Stimulated activated CD8-positive, alpha-beta memory T cell treated with anti-CD3 and anti-CD28 coated beads, Interleukin-4, amount 100 ng/mL, for 1 hour (primary cell): ENCODE data around the gene CTXN2.

ENCODE experiments used
- DNase-seq, 2 donors: peaks; one replicate each; pipeline ENCODE4 v3.0.0-alpha.2; 2020; ENCODE audit warnings: low read depth in 2 of 2, low spot score in 1 of 2

The CTXN2 gene

DNA sequence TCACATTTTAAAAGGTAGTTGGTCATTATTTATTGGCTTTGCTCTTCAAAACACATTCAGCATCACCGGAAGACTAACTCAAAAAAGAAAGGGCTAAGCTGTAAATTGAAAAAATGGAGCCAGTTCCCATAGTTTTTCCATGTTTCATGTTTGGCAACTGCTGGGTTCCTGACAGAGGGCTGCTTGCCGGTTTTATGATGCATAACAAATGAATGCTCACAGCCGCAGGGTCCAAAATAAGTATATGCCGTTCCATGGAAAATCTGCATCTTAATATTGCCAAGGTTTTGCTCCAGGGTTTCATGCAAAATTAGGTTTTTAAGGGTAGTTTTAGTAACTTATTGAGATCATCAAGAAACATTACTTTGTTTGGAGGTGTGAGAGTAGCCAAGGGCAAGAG, 30.4 kb downstream of the CTXN2 start:
- DNase-seq, result no peak

DNA sequence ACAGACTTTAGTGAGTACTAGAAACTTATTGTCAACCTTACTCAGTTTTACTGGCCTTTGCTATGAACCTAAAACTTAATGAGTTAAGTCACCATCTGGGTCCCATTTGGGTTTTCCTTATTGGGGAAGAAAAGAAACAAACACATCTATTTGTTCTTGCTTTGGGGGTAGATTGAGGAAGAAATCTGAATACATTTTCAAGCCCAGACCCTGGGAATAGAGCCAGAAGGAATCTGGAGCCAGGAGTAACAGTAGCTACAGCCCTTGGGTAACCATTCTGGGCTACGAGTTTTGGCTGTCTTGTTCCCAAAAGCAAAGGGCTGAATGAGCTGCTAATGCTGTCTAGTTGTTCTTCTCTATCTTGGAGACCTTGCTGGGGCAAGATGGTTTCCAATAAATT, 31.2 kb downstream of the CTXN2 start:
- no peak for DNase-seq

DNA sequence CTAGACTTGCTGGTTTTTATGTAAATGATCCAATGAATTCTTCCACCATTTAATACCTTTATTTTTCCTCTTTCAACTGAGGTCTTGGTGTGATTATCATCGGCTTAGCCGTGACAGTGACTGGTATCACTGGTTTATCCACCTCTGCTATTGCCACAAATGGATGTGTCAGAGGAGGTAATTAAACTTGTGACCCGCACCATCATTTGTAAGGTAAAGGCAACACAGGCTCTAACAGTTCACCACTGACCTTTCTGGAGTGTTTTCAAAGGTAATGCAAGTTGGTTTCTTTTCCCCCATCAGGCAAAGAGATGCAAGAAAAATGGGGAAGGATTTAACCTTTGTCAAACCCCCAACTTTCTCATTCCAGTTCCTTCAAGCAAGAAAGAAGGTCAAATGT, 34.3 kb downstream of the CTXN2 start:
- no peak for DNase-seq

DNA sequence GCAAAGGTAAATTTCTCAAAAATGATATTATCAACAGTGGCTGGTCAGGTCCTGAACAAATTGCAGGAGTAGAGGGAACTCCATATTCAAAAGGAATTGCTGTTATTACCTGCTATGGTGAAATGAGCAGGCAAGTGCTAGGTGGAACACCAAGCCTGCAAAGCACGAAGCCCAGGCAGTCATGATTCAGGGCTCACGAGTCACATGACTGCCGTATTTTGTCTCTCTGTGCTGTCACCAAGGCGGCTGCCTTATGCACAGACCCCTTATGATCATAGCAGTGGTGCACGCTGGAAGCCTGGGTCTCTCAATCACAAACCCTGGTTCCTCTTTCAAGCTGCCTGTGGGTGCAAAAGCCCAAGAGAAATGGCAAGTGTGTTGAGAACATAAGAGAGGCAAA, 39.0 kb downstream of the CTXN2 start:
- no peak for DNase-seq

GRCh38 chr15:48233246-48233645, 41.8 kb downstream of the CTXN2 start:
- no peak for DNase-seq

GRCh38 chr15:48239334-48239733, 47.9 kb downstream of the CTXN2 start:
- no peak for DNase-seq

DNA sequence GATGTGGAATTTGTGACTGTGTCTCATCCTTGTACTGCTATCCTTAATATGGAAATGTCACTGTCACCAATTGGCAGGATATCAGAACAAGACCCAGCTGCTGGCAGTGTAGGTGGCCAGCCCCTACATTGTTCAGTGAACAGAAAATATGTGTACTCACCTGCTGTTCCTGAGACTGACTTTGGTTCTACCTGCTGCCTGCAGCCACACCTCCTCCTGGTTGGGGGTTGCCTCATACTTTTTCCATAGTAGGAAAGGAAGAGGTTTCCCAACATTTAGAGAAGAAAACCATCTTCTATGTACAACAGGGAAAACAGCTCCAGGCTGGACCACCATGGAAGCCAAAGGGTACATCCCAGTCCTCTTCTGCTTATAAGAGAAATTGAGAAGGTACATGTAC, 50.5 kb downstream of the CTXN2 start:
- DNase-seq, result no peak

DNA sequence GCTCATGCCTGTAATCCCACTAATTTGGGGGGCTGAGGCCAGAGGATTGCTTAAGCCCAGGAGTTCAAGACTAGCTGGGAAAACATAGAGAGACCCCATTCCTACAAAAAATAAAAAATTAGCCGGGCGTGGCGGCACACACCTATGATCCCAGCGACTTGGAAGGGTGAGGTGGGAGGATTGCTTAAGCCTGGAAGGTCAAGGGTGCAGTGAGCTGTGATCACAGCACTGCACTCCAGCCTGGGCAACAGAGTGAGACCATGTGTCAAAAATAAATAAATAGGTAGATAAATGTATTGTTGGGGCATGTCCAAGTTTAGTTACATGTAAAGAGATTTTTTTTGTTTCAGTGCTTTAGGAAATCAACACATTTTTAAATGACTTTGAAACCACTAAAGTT, 51.1 kb downstream of the CTXN2 start:
- no peak for DNase-seq

GRCh38 chr15:48244921-48245320, 53.5 kb downstream of the CTXN2 start:
- no peak for DNase-seq

DNA sequence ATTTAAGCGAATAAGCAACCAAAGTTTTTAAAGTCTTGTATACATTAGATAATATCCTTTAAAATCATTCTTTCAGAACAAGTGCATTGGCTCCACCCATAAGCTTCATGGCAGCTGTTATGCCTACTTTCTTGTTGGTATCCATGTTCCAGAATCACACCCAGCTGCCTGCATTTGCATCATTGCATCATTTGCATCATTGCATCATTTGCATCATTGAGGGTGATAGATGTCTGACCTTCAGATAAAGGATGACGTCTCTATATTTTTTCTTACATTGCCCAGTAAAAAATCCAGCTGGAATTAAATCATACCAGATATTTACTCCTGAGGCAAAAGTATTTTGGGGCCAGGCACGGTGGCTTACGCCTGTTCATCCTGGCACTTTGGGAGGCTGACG, 56.9 kb downstream of the CTXN2 start:
- no peak for DNase-seq

DNA sequence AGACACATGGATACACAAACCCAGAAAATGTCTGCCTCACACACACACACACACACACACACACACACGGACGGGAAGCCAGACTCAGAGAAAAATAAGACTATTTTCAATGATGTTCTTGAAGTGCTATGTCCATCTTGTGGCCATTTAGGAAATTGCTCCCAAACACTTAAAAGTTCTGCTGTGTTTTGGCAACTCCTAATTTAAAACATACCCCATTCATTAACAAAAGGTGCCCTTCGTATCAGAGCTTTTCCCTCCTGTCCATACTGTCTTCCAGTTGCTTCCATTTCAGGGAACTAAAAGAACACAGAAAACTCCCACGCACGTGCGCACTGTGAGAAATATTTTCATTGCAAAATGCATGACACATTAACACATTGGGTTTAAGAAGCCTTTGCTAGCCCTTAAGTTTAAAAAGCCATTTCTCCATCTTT, 59.2 kb downstream of the CTXN2 start:
- DNase-seq, result no peak

DNA sequence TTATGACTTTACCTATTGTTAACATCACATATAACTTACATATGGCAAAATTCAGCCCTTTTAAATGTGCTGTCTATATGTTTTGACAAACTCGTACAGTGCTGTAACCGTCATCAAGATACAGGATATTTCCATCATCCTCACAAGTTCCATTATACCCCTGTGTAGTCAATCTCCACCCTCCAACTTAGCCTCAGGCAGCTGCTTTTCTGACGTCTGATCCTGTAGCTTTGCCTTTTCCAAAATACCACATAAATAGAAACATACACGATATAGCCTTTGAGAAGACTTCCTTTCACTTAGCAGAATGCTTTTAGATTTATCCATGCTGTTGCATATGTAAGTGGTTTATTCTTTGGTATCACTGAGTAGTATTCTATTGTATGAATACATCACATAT, 61.7 kb downstream of the CTXN2 start:
- DNase-seq, result no peak
